Stimulated activated CD8-positive, alpha-beta memory T cell treated with anti-CD3 and anti-CD28 coated beads, Interleukin-4, amount 100 ng/mL, for 4 hours (primary cell): ENCODE measurements around the gene KRT38.
A peak's percentile ranks its signal among the peaks of the same experiment; 100 is the strongest.
"Not testable (repeated sequence)": the region's sequence is repeated elsewhere in the genome, so short reads cannot be mapped to it uniquely, and the experiment has no call there.

ENCODE experiments used
- DNase-seq, 2 donors: peaks; one replicate each; pipeline ENCODE4 v3.0.0-alpha.2; 2020; ENCODE audit warnings: low read depth in 2 of 2, low spot score in 1 of 2

KRT38 gene

GRCh38 chr17:41422586-41422985 is 18.2 kb downstream of the KRT38 start:
- not testable (repeated sequence) for DNase-seq

DNA sequence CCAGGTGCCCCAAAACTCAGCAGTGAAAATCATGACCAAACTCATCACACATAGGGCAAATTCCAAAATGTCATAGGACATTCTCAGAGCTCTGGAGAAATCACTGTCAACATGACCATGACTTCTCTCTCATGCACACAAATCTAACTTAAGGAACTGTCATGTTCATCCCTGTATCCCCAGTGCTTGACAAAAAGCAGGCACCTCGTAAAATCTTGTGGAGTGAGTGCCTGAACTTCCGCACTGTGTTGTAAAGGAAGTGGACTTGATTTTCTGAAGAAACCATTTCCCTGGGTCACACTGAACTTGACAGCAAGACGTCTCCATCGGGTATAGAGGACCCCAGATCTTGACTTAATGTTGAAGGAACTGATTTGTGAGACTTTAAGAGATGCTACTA is 19.2 kb downstream of the KRT38 start:
- no peak for DNase-seq

- no peak for DNase-seq
These were observed 19.7 kb downstream of the KRT38 start for GRCh38 chr17:41421116-41421515.

- DNase-seq, result no peak
These were observed 20.6 kb downstream of the KRT38 start for GRCh38 chr17:41420134-41420533.

GRCh38 chr17:41419716-41420115 is 21.1 kb downstream of the KRT38 start:
- DNase-seq, result no peak

- DNase-seq, result no peak
These were observed 22.5 kb downstream of the KRT38 start for GRCh38 chr17:41418116-41418860.

DNA sequence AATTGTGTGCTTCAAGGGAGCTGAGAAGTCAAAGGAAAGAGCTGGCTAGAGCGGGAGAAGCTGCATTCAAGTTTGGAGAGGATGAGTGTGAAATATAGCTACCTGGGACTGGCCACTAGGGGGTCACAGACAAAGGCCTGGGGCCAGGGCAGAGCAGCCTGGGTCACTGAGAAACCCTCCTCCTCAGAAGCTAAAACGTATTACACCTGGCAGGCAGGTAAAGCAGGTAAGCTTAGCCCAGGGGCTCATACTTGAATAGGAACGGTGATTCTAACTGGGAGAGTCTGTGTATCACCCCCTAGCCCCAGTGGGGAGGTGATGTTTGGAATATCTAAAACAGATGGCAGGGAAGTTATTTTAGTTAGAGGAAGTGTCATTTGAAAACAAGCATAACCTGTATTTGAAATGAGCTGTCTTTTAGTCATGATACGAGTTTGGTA is 23.2 kb downstream of the KRT38 start:
- no peak for DNase-seq

GRCh38 chr17:41417127-41417526 is 23.7 kb downstream of the KRT38 start:
- DNase-seq, result no peak

- no peak for DNase-seq
These were observed 24.3 kb downstream of the KRT38 start for GRCh38 chr17:41416479-41416878.

DNA sequence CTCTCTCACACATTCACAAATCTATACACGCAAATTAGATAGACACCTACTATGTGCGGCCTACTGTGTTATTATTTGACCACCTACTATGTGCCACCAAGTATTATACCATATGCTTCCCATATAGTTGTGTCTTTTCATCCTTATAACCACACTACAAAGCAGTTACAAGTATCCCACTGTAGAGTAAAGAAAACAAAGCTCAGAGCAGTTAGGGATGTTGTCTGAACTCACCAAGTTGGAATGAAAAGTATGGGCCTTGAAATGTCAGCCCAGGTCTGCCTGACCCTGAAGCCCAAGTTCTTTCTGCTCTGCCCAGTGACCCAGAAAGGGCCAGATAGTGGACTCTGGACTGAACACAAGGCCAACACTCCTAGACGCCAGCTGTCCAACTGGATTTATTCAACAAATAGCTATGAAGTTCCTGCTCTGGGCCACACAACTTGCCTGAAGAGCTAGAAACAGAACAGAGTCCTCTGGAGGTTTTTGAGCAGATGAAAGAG is 24.9 kb downstream of the KRT38 start:
- DNase-seq, result no peak

DNA sequence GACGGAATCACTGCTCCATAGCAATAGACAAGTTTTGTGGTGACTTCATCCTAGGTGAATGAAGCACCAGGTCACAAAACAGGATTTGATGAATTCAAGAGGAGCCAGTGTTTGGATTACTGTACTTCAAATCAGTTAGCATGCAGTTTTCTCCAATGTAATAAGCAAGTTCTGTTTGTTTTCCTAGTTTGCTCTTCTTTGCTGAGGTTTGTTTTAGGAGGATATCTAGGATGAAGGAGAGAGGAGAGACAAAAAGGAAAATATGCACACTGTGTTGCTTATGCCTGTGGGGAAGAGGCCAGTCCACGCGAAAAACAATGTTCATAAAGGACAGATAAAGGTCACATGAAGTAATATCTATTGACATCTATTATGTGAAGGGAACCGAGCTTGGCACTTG is 25.4 kb downstream of the KRT38 start:
- DNase-seq, result no peak

GRCh38 chr17:41413982-41414381 is 26.8 kb downstream of the KRT38 start:
- DNase-seq, result no peak

- no peak for DNase-seq
These were observed 27.3 kb downstream of the KRT38 start for GRCh38 chr17:41413353-41413957.

DNA sequence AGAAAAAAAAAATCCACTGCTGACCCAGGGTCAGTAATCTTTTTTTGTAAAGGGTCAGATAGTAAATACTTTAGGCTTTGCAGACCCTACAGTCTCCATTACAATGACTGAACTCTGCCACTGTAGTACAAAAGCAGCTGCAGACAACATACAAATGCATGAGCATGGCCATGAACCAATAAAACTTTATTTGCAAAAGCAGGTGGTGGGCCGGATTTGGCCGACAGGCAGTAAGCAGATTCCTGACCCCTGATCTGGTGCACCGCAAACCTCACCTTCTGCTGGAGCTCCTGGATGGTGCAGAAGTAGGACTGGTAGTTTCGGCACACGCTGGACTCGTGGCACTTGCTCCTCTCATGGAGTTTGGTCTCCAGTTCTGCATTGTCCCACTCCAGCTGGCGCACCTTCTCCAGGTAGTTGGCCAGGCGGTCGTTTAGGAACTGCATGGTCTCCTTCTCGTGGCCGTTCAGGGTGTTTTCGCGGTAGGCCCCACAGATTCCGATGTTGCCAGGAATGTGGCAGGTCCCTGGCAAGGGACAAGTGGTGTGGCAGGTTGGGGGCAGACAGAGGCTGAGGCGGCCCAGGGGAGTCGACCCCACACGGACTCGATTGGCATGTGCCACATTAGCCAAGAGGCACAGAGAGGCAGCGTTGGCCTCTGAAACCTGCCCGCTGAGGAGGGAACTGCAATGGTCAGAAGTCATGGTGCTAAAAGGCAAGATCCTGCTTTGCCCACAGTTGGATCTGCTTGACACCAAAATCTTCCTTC is 29.5 kb downstream of the KRT38 start:
- DNase-seq, result no peak

DNA sequence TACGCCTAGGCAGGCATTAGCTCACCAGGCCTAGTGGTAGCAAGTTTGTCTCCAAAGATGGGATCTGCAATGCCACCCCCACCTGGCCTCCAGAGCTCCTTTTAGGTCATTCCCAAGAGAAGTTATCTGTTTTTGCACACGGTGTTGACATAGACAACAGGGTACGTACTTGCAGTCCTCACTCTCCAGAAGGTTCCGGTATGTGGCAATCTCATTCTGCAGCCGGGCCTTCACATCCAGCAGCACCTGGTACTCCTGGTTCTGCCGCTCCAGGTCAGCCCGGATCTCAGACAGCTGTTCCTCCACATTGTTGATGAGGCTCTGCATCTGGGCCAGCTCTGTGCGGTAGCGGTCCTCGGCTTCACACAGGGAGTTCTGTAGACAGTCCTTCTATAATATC is 33.6 kb downstream of the KRT38 start:
- no peak for DNase-seq

- no peak for DNase-seq
These were observed 34.6 kb downstream of the KRT38 start for GRCh38 chr17:41406205-41406604.

DNA sequence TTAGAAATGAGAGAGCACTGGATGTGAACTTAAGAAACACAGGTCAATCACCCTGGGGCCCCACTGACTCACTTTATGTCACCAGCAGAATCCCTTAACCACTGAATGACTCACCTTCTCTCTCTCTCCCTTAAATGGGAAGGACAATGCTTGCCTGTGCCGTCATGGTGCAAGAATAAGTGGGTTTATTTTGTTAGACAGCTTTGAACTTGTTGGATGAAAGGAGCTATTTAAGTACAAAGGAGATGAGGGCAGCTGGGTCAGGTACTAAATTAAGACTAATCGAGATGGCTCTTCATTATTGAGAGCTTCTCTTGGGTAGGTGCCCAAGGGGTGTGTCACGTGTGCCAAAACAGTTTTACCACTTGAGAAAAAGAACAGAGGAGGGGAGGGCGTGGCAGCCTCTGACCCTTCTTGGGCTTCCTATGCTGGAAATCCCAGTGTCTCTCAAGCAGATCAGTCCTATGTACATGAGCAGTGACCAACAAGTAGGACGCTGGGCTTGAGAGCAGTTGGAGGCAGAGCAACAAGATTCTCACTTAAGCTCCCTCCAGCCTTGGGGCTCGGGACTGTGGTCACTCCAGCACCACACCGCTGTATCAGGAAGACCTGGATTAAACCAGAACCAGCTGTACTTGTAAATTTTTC is 36.6 kb downstream of the KRT38 start:
- DNase-seq, result peak; percentile 2

DNA sequence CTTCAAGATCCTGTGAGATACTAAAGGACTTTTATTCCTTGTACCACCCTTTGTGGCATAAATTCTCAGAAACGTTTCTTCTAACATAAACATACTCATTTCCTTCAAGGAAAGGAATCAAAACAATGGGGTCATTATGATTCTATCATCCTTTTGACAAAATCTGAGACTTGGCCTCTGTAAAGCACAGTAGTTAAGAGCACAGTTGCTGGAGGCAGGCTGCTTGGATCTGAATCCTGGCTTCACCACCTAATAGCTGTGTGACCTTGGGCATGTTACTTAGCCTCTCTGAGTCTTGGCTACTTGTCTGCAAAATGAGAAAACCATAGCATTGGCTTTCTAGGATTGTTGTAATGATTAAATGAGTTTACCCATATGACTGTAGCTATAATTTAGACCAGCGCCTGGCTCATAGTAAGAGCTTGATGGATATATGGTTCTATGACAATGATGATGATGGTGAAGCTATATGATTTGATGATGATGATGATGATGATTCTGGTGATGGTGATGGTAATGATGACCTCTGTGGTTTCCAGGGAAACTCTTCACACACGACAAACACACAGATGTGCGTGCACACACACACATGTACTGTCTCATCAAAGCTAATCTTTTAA is 37.3 kb downstream of the KRT38 start:
- no peak for DNase-seq

DNA sequence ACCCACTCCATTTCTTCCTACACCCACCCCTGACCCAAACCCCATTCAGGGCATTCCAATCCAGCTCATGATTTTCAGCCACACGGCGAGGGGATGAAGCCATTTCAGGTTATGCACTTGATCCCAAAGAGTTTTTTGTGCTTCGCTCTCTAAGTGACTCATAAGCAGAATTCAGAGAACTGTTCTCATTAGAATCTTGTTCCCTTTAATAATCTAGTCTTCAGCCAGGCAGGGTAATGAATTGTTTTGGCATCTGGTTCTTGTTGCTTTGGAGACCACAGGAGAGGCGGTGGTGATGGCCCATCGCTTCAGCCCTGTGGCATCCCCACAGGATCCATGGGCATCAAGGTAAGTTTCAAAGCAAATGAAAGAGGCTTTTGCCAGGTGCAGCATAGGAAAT is 38.6 kb downstream of the KRT38 start:
- DNase-seq, result no peak

GRCh38 chr17:41396996-41397660 is 43.7 kb downstream of the KRT38 start, which contains the start of gene KRT31:
KRT31 (minus strand) TSS chr17:41397608; CDS start chr17:41397539, 69 bp downstream.
- DNase-seq, result no peak
